Dedifferentiated amniotic fluid mesenchymal stem cell (primary cell): ENCODE measurements around the gene SKI.
"Not testable (repeated sequence)": the region's sequence is repeated elsewhere in the genome, so short reads cannot be mapped to it uniquely, and the experiment has no call there.

Experiments used
- DNase-seq: peaks from one replicate; pipeline ENCODE4 v3.0.0-alpha.2; 2016; ENCODE audit errors: extremely low spot score

SKI gene

GRCh38 chr1:2320006-2320405, 91.9 kb downstream of the SKI start:
- no peak for DNase-seq

GRCh38 chr1:2320760-2321667, 92.9 kb downstream of the SKI start:
- no peak for DNase-seq

DNA sequence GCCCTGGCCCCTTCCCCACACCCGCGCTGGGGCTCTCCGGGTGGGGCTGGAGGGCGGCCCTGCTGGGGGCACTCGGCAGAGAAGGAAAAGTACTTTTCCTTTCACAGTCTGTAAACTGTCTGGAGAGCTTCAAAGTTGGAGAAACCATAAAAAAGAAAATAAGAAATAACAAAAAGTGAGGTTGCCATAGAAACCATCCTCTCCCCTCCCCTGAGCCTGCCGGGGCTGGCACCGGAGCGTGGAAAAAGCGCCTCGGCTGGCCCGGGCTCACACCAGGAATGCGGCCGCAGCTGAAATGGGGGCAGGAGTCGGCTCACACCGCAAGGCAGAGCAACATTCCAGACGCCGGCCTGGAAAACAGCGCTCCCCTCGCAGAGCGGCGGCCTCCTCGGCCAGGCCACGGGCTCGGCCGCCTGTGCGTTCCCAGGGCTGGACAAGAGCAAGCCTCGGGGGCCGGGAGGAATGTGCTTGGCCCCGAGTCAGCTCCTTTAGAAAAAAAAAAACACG, 94.0 kb downstream of the SKI start:
- peak; percentile 93 for DNase-seq

- no peak for DNase-seq
Measured at GRCh38 chr1:2322581-2323211, 94.6 kb downstream of the SKI start.

DNA sequence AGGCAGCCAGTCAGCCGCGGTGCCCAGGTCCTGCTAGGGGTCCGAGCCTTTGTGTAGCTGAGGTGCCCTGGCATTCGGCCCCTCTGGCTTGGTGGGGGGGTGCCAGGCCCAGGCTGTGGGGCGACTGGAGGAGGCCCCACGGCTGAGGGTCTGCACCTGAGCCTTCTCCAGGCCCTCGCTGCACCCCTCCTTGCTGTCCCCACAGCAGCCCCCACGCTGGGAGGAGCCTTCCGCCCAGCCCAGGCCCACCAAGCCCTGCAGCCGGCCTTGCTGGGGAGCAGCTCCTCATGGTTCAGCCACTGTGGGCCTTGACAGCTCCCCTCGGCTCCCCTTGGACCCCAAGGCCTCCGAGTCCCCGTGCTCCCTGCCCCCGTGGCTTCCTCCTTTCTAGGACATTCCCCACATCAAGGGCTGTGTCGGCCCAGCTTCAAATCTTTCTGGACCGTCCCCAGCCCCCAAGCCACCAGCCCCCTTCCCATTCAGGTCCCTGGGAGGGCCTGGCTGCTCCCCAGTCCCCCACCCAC, 95.4 kb downstream of the SKI start:
- DNase-seq: no peak

- DNase-seq: no peak
Measured at GRCh38 chr1:2324553-2325366, 96.6 kb downstream of the SKI start.

GRCh38 chr1:2326524-2326923, 98.4 kb downstream of the SKI start:
- DNase-seq: no peak

DNA sequence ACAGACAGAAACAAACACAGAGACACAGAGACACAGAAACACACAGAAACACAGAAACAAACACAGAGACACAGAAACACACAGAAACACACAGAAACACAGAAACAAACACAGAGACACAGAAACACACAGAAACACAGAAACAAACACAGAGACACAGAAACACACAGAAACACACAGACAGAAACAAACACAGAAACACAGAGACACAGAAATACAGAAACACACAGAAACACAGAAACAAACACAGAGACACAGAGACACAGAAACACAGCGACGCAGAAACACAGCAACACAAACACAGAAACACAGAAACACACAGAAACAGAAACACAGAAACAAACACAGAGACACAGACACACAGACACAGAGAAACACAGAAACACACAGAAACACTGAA, 99.0 kb downstream of the SKI start:
- DNase-seq: not testable (repeated sequence)

DNA sequence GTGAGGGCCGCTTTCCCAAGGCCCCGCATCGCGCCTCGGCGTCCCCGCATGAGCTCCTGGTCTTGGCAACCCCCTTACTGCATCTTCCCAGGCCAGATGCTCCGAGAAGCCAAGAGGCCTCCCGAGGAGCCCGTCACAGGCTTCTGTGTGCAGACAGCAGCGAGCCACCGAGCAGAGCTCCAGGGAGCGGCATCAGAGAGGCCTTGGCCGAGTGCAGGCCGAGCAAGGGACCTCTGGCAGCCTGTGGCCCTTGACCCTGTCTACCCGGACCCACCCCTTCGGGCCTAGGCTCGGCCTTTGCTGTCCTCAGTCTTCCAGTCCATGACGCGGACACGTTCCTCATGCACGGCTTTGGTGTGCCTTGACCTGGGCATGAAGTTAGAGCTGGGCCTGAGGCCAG, 99.7 kb downstream of the SKI start:
- DNase-seq: no peak

GRCh38 chr1:2328676-2329455, 100.7 kb downstream of the SKI start:
- DNase-seq: no peak

- DNase-seq: no peak
Measured at GRCh38 chr1:2330035-2330434, 101.9 kb downstream of the SKI start.

DNA sequence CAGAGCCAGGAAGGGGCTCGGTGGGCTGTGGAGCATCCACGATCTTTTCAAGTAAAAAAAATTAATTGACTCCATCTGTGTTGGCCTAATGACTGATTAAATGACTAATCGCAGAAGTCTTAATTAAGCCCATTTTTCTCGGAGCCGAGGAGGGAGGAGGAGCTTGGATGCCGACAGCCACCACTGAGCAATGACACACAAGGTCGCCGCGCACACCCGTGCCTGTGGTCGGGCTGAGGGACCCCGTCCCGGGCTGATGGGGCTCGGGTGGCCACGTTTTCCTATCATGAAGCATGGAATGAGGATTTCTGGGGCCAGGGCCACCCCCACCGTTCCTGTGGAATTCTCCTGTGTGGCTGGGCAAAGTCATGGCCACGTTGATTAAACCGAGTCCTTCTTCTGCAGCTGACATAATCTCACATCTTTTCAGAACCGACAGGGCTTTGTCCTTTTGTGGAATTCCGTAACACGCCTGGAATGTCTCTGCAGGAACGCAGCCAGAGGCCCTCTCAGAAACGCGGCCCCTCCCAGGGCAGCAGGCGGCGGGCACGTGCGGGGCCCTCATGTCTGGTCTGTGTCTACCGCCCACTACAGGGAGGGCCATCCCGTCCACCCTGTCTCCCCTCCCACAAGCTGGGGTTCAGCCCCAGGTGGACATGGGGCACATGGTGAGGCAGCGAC, 102.5 kb downstream of the SKI start:
- peak; percentile 80 for DNase-seq

GRCh38 chr1:2331200-2331544, 103.1 kb downstream of the SKI start:
- DNase-seq: no peak

GRCh38 chr1:2331580-2331979, 103.5 kb downstream of the SKI start:
- not testable (repeated sequence) for DNase-seq

DNA sequence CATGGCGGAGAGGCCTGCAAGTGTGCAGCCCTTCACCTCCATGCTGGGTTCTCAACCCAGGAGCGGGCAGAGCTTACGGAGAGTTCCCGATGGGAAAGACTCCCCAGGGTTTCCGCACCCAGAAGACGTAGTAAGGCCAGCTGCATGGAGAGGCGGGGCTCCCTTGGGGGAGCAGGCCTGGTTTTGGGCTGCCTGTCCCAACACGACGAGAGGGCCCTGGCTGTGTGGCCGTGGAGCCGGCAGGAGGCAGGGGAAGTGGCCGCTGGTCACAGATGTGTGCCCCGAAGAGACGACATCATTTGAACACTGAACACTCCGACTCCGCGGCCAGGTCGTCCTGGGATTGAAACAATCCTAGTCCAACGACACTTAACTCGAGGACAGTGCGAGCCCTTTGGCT, 106.2 kb downstream of the SKI start:
- DNase-seq: no peak

DNA sequence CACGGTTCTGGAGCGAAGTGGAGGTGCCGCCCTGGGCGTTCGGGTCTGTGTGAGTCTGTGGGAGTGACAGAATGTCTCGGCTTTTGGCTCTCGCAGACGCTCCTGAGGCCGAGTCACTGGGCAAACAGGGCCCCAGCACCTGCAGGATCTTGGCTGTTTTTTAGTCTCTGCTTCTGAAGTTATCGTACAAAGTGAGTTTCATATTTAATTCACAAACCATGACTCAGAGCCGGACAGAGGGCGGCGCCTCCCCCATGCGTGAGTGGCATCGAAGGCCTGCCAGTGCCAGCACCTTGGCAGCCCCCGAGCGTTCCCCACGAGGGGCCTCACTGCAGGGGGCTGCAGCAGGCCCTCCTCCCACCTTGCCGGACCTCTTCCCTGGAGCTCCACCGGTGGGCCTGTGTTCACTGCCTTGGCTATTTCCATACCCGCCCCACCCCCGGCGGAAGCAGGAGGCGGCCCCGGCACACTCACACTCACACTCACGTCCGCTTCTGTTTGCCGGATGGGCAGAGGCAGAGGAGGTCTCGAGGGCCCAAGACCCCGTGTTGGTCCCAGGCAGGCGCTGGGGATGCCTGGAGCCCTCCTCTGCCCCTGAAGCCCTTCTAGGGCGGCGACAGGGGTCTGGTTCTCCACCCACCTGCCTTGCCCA, 106.9 kb downstream of the SKI start:
- DNase-seq: no peak

GRCh38 chr1:2335721-2336455, 107.8 kb downstream of the SKI start:
- DNase-seq: no peak

GRCh38 chr1:2336499-2336898, 108.4 kb downstream of the SKI start:
- no peak for DNase-seq

DNA sequence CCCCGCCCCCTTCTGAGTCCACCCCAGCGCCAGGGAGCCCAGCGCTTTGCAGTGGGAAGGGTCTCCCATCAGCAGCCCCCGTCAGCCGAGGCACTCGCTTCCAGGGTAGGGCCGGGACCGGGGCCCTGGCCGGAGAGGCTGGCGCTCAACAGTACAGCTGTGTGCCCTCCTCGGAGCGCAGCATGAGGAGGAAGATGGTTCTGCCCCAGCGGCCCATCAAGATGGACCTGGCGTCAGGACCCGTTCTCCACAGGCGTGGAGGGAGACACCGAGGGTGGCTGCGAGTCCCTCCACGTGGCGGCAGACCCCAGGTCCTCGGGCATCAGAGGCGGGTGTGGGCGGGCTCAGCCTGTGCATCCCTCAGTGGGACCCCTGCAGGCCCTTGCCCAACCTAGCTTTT, 109.0 kb downstream of the SKI start:
- DNase-seq: no peak

DNA sequence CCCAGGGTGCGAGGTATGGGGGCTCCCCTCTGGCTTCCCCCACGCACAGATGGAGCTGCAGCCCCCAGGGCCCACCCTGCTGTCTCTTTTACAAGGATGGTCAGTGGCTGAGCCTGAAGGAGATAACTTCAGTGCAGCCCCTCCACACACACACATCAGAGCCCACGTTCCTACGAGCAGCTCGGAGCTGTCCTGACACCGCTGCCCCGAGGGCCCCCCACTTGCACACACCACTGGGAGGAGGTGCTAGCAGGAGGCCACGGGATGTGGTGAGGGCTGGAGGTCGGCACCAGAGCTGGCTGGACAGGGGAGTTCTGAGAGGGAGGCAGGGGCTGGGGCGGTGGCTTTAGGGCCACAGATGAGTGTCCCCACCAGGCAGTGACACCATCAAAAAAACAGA, 109.4 kb downstream of the SKI start:
- no peak for DNase-seq
